ENCODE data around the gene CDCP1.

CDCP1 gene

GRCh38 chr3:45075821-45076625, 70.2 kb downstream of the CDCP1 start:
- Mint-ChIP-seq H3K9me3 (no peaks in the 10 kb centered on the region), H3K27me3 (peaks cover 13 to 14% of the 10 kb centered on the region in 2 donors), H3K4me3 (no peak overlapping the region), H3K27ac (no peak overlapping the region), H3K4me1 (ENCODE audit: low read depth in 2 of 2) (no peaks in the 10 kb centered on the region), H3K36me3 (ENCODE audit: insufficient read depth) (no peaks in the 10 kb centered on the region)
- DNase-seq (no peak), ATAC-seq (replicated peaks) (no peak)

- no peaks in the 10 kb centered on the region for H3K4me1 Mint-ChIP-seq (ENCODE audit: low read depth in 2 of 2)
- no peak for ATAC-seq (replicated peaks)
- no peak overlapping the region for H3K4me3 Mint-ChIP-seq
- DNase-seq = no peak
- no peak overlapping the region for H3K27ac Mint-ChIP-seq
- no peaks in the 10 kb centered on the region for H3K9me3 Mint-ChIP-seq
- peaks cover 25 to 51% of the 10 kb centered on the region in 2 donors for H3K27me3 Mint-ChIP-seq
- H3K36me3 Mint-ChIP-seq (ENCODE audit: insufficient read depth) = no peaks in the 10 kb centered on the region
Observed at GRCh38 chr3:45071075-45071474, 75.1 kb downstream of the CDCP1 start.

- no peak for DNase-seq
- Mint-ChIP-seq H3K4me3 (no peak overlapping the region), H3K27ac (no peak overlapping the region), H3K9me3 (no peaks in the 10 kb centered on the region), H3K36me3 (ENCODE audit: insufficient read depth) (no peaks in the 10 kb centered on the region), H3K27me3 (peaks cover 13 to 37% of the 10 kb centered on the region in 2 donors), H3K4me1 (ENCODE audit: low read depth in 2 of 2) (peaks cover 7 to 9% of the 10 kb centered on the region in 2 donors)
- ATAC-seq (replicated peaks) = no peak
Observed at GRCh38 chr3:45067941-45068340, 78.2 kb downstream of the CDCP1 start.

GRCh38 chr3:45067486-45067885, 78.7 kb downstream of the CDCP1 start:
- Mint-ChIP-seq H3K36me3 (ENCODE audit: insufficient read depth) (no peaks in the 10 kb centered on the region), H3K4me3 (no peak overlapping the region), H3K9me3 (no peaks in the 10 kb centered on the region), H3K27me3 (peaks cover 13 to 37% of the 10 kb centered on the region in 2 donors), H3K4me1 (ENCODE audit: low read depth in 2 of 2) (peaks cover 7 to 9% of the 10 kb centered on the region in 2 donors), H3K27ac (no peak overlapping the region)
- DNase-seq (no peak), ATAC-seq (replicated peaks) (no peak)

GRCh38 chr3:45066109-45066801, 79.9 kb downstream of the CDCP1 start:
- DNase-seq (no peak), ATAC-seq (replicated peaks) (no peak)
- Mint-ChIP-seq H3K4me1 (ENCODE audit: low read depth in 2 of 2) (peaks cover 7 to 9% of the 10 kb centered on the region in 2 donors), H3K36me3 (ENCODE audit: insufficient read depth) (no peaks in the 10 kb centered on the region), H3K27me3 (peaks cover 13 to 37% of the 10 kb centered on the region in 2 donors), H3K4me3 (no peak overlapping the region), H3K9me3 (no peaks in the 10 kb centered on the region), H3K27ac (no peak overlapping the region)

- DNase-seq (no peak), ATAC-seq (replicated peaks) (no peak)
- Mint-ChIP-seq H3K9me3 (no peaks in the 10 kb centered on the region), H3K36me3 (ENCODE audit: insufficient read depth) (no peaks in the 10 kb centered on the region), H3K4me3 (no peak overlapping the region), H3K4me1 (ENCODE audit: low read depth in 2 of 2) (peaks cover 7 to 12% of the 10 kb centered on the region in 2 donors), H3K27me3 (peaks cover 13 to 37% of the 10 kb centered on the region in 2 donors), H3K27ac (no peak overlapping the region)
Observed at GRCh38 chr3:45065373-45065720, 80.8 kb downstream of the CDCP1 start.

GRCh38 chr3:45064512-45065372, 81.4 kb downstream of the CDCP1 start:
- Mint-ChIP-seq H3K9me3 (no peaks in the 10 kb centered on the region), H3K4me3 (peak overlapping the region in 1 of 2 donors; percentile 10), H3K36me3 (ENCODE audit: insufficient read depth) (no peaks in the 10 kb centered on the region), H3K4me1 (ENCODE audit: low read depth in 2 of 2) (peaks cover 7 to 12% of the 10 kb centered on the region in 2 donors), H3K27me3 (peaks cover 13 to 36% of the 10 kb centered on the region in 2 donors), H3K27ac (no peak overlapping the region)
- no peak for DNase-seq
- no peak for ATAC-seq (replicated peaks)

- Mint-ChIP-seq H3K4me3 (no peak overlapping the region), H3K9me3 (no peaks in the 10 kb centered on the region), H3K4me1 (ENCODE audit: low read depth in 2 of 2) (peaks cover 7 to 12% of the 10 kb centered on the region in 2 donors), H3K27ac (no peak overlapping the region), H3K27me3 (peaks cover 13 to 16% of the 10 kb centered on the region in 2 donors), H3K36me3 (ENCODE audit: insufficient read depth) (no peaks in the 10 kb centered on the region)
- ATAC-seq (replicated peaks) (no peak), DNase-seq (no peak)
Observed at GRCh38 chr3:45062697-45063070, 83.5 kb downstream of the CDCP1 start.

GRCh38 chr3:45060165-45060892, 85.8 kb downstream of the CDCP1 start:
- no peaks in the 10 kb centered on the region for H3K9me3 Mint-ChIP-seq
- H3K4me3 Mint-ChIP-seq = no peak overlapping the region
- peaks cover 7 to 12% of the 10 kb centered on the region in 2 donors for H3K4me1 Mint-ChIP-seq (ENCODE audit: low read depth in 2 of 2)
- DNase-seq (no peak), ATAC-seq (replicated peaks) (no peak)
- no peak overlapping the region for H3K27ac Mint-ChIP-seq
- H3K36me3 Mint-ChIP-seq (ENCODE audit: insufficient read depth) = no peaks in the 10 kb centered on the region
- peaks cover 11 to 20% of the 10 kb centered on the region in 2 donors for H3K27me3 Mint-ChIP-seq

GRCh38 chr3:45059132-45059531, 87.0 kb downstream of the CDCP1 start:
- no peak for DNase-seq
- Mint-ChIP-seq H3K4me3 (no peak overlapping the region), H3K36me3 (ENCODE audit: insufficient read depth) (no peaks in the 10 kb centered on the region), H3K27me3 (peaks cover 11 to 20% of the 10 kb centered on the region in 2 donors), H3K4me1 (ENCODE audit: low read depth in 2 of 2) (peaks cover 0 to 3% of the 10 kb centered on the region in 2 donors), H3K9me3 (no peaks in the 10 kb centered on the region), H3K27ac (no peak overlapping the region)
- ATAC-seq (replicated peaks) = no peak

- Mint-ChIP-seq H3K4me1 (ENCODE audit: low read depth in 2 of 2) (peaks cover 0 to 3% of the 10 kb centered on the region in 2 donors), H3K27me3 (peaks cover 15 to 20% of the 10 kb centered on the region in 2 donors), H3K36me3 (ENCODE audit: insufficient read depth) (no peaks in the 10 kb centered on the region), H3K27ac (no peak overlapping the region), H3K9me3 (no peaks in the 10 kb centered on the region), H3K4me3 (no peak overlapping the region)
- DNase-seq (no peak), ATAC-seq (replicated peaks) (no peak)
Observed at GRCh38 chr3:45057557-45057956, 88.6 kb downstream of the CDCP1 start.

- no peaks in the 10 kb centered on the region for H3K36me3 Mint-ChIP-seq (ENCODE audit: insufficient read depth)
- no peak overlapping the region for H3K4me3 Mint-ChIP-seq
- H3K27me3 Mint-ChIP-seq = peaks cover 23 to 27% of the 10 kb centered on the region in 2 donors
- H3K4me1 Mint-ChIP-seq (ENCODE audit: low read depth in 2 of 2) = peaks cover 0 to 3% of the 10 kb centered on the region in 2 donors
- no peaks in the 10 kb centered on the region for H3K9me3 Mint-ChIP-seq
- DNase-seq = no peak
- no peak for ATAC-seq (replicated peaks)
- no peak overlapping the region for H3K27ac Mint-ChIP-seq
Observed at GRCh38 chr3:45056608-45057301, 89.4 kb downstream of the CDCP1 start.

All from effector memory CD8-positive, alpha-beta T cell (primary cell).